ENCODE results near the gene ASAP2. TPM values are rescaled to one million over a fixed set of nuclear protein-coding genes. Genes with fewer than 3 reads are reported as not detected.

The ASAP2 gene
- total RNA-seq, 4 donors from 2014 or later: 22.0 to 54.6 (median 30.0) TPM

GRCh38 chr2:9206991-9207640, 504 bp downstream of the ASAP2 start:
- DNase-seq (ENCODE audit: low spot score in 2 of 2): no peak
- Histone ChIP-seq H3K4me1 (peaks cover 39% of the 10 kb centered on the region), H3K27me3 (no peaks in the 10 kb centered on the region), H3K27ac (peak overlapping the region; percentile 90), H3K9me3 (no peaks in the 10 kb centered on the region), H3K36me3 (no peaks in the 10 kb centered on the region), H3K4me3 (peak overlapping the region; percentile 89)
- WGBS: under 1% methylated on average over 39 of the region's 84 CpGs
- TF ChIP-seq EP300 (IDR thresholded peaks at IDR 0.05) (no peak), POLR2AphosphoS5 (IDR thresholded peaks at IDR 0.05) (no peak), POLR2A (IDR thresholded peaks at IDR 0.05) (no peak), CTCF (IDR thresholded peaks at IDR 0.05) (no peak)

GRCh38 chr2:9207641-9208311, 1.2 kb downstream of the ASAP2 start:
- Histone ChIP-seq H3K4me1 (peaks cover 46% of the 10 kb centered on the region), H3K4me3 (peak overlapping the region; percentile 89), H3K27ac (peak overlapping the region; percentile 90), H3K27me3 (no peaks in the 10 kb centered on the region), H3K36me3 (no peaks in the 10 kb centered on the region), H3K9me3 (no peaks in the 10 kb centered on the region)
- DNase-seq (ENCODE audit: low spot score in 2 of 2): peak in 1 of 2 donors; percentile 65
- TF ChIP-seq CTCF (IDR thresholded peaks at IDR 0.05) (no peak), EP300 (IDR thresholded peaks at IDR 0.05) (no peak), POLR2A (IDR thresholded peaks at IDR 0.05) (no peak), POLR2AphosphoS5 (IDR thresholded peaks at IDR 0.05) (no peak)
- WGBS: 7% methylated on average over 12 of the region's 34 CpGs

- H3K9me3 ChIP-seq: no peaks in the 10 kb centered on the region
- peak overlapping the region; percentile 89 for H3K4me3 ChIP-seq
- DNase-seq (ENCODE audit: low spot score in 2 of 2): no peak
- TF ChIP-seq EP300 (IDR thresholded peaks at IDR 0.05): no peak
- no peaks in the 10 kb centered on the region for H3K36me3 ChIP-seq
- 26% methylated on average over 1 of the region's 1 CpG for WGBS
- no peaks in the 10 kb centered on the region for H3K27me3 ChIP-seq
- H3K4me1 ChIP-seq: peaks cover 56% of the 10 kb centered on the region
- H3K27ac ChIP-seq: no peak overlapping the region
Observed at GRCh38 chr2:9208875-9209274, 2.3 kb downstream of the ASAP2 start.

- DNase-seq (ENCODE audit: low spot score in 2 of 2): no peak
- H3K36me3 ChIP-seq: no peaks in the 10 kb centered on the region
- H3K27me3 ChIP-seq: no peaks in the 10 kb centered on the region
- TF ChIP-seq EP300 (IDR thresholded peaks at IDR 0.05) (no peak), POLR2AphosphoS5 (IDR thresholded peaks at IDR 0.05) (no peak), POLR2A (IDR thresholded peaks at IDR 0.05) (no peak), CTCF (IDR thresholded peaks at IDR 0.05) (no peak)
- peaks cover 61% of the 10 kb centered on the region for H3K4me1 ChIP-seq
- no peak overlapping the region for H3K27ac ChIP-seq
- no peak overlapping the region for H3K4me3 ChIP-seq
- WGBS: 62% methylated on average over 2 of the region's 2 CpGs
- H3K9me3 ChIP-seq: no peaks in the 10 kb centered on the region
Observed at GRCh38 chr2:9210030-9210429, 3.4 kb downstream of the ASAP2 start.

GRCh38 chr2:9211496-9211895, 4.9 kb downstream of the ASAP2 start:
- Histone ChIP-seq H3K27me3 (no peaks in the 10 kb centered on the region), H3K36me3 (no peaks in the 10 kb centered on the region), H3K9me3 (no peaks in the 10 kb centered on the region), H3K4me3 (no peak overlapping the region), H3K27ac (peak overlapping the region; percentile 12), H3K4me1 (peaks cover 57% of the 10 kb centered on the region)
- WGBS: 35% methylated on average over 4 of the region's 4 CpGs
- peak in 1 of 2 donors; percentile 71 for DNase-seq (ENCODE audit: low spot score in 2 of 2)
- TF ChIP-seq POLR2A (IDR thresholded peaks at IDR 0.05): no peak
- no peak for TF ChIP-seq CTCF (IDR thresholded peaks at IDR 0.05)
- TF ChIP-seq POLR2AphosphoS5 (IDR thresholded peaks at IDR 0.05): no peak
- TF ChIP-seq EP300 (IDR thresholded peaks at IDR 0.05): no peak

Measured in suprapubic skin (tissue), 4 donors.